Fibroblast of skin of abdomen (primary cell): ENCODE data around the gene RBFOX1.
"Not testable (repeated sequence)": the region's sequence is repeated elsewhere in the genome, so short reads cannot be mapped to it uniquely, and the experiment has no call there.

ENCODE experiments used
- DNase-seq: peaks from one replicate; pipeline ENCODE4 v3.0.0-alpha.2; 2013

The RBFOX1 gene

GRCh38 chr16:7482596-7483290 lies 150.1 kb downstream of the RBFOX1 start:
- no peak for DNase-seq

GRCh38 chr16:7487574-7488323 lies 155.1 kb downstream of the RBFOX1 start:
- DNase-seq: no peak

- DNase-seq: no peak
These were observed 159.5 kb downstream of the RBFOX1 start for GRCh38 chr16:7492122-7492521.

- no peak for DNase-seq
These were observed 160.5 kb downstream of the RBFOX1 start for GRCh38 chr16:7493133-7493532.

DNA sequence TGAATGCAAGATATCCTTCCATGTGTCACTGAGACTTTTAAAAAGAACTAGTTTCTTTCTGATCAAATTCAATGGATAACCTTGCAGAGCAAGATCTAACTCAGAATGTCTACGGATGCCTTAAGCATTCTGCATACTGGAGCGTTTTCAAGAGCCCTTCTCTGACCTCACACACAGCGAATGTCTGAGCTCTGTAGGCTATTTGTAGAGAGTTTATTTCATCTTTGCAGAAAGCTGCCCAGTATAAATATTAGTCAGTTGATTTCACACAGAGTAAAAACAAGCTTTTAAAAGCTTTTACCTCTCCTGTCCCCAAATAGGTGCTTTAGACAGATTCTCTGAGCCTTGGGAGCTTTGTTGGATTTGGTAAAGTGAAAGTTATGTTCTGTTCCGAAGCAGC lies 165.0 kb downstream of the RBFOX1 start:
- DNase-seq: no peak

DNA sequence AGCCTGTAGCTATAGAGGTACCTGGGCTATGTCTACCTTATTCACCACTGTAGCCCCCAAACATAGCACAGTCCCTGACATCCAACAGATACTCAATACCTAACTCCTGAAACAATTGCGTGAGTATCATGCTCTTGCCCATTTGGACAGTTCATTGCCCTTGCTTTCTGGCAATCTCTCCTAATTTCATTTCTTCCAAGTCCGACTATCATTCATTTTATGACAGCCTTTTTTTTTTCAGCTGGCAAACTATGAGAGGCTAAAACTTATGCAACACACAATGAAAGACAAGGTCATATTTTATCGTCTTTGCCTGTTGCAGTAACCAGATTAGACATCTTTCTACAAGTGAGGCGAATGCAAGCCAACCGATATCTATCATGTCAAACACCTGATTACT lies 169.2 kb downstream of the RBFOX1 start:
- no peak for DNase-seq

- not testable (repeated sequence) for DNase-seq
These were observed 170.0 kb downstream of the RBFOX1 start for GRCh38 chr16:7502591-7503157.

DNA sequence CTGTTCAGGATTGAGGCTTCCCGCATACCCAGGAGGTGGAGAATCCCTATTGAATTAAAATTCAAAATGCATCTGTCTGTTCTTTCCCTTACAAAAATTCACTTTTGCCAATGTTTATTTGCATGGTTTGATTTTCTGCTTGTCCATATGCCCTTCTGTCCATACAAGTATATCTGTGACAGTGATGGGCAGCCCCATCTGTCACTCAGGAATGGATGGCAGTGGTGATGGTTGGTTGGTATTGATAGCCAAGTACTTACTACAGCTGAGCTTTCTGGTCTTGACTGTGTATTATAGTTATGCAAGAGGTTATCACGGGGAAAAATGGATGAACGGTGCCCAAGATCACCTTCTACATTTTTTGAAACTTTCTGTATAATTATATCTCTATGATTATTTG lies 171.0 kb downstream of the RBFOX1 start:
- no peak for DNase-seq

- no peak for DNase-seq
These were observed 172.2 kb downstream of the RBFOX1 start for GRCh38 chr16:7504844-7505243.

GRCh38 chr16:7505495-7505894 lies 172.8 kb downstream of the RBFOX1 start:
- no peak for DNase-seq

DNA sequence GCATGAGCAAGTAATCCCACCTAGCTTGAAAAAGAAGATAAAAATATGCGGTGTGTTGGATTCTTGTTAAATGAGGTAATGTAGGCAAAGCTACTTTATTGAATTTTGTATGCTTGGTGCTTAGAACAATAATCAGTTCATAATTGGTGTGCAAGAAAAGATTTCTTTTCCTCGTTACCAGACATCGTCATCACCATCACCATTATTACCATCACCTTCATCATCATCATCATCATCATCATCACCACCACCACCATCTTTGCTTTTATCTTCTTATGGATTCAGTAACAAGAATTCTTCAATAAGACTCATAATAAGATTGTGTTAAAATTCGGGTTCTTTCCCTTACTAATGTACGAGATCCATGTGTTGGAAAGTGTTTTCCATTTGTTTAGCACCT lies 173.7 kb downstream of the RBFOX1 start:
- DNase-seq: no peak

DNA sequence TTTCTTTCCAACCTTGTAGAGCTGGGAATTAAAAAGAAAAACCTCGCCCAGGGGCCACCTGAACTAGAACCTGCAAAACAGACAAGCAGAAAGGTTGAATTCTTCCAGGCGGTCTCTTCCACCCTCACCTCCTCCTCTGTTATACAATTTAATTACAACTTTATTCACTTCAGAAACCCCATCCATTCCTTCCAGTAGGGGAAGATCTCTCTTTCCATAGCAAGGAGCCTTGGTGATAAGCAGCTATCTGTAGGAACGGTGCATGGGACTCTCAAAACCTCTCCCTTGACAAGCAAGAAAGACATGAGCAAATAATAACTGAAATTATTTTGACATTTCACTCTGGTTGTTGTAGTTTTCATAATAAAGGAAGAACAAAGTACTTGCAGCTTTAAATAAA lies 176.0 kb downstream of the RBFOX1 start:
- DNase-seq: no peak

DNA sequence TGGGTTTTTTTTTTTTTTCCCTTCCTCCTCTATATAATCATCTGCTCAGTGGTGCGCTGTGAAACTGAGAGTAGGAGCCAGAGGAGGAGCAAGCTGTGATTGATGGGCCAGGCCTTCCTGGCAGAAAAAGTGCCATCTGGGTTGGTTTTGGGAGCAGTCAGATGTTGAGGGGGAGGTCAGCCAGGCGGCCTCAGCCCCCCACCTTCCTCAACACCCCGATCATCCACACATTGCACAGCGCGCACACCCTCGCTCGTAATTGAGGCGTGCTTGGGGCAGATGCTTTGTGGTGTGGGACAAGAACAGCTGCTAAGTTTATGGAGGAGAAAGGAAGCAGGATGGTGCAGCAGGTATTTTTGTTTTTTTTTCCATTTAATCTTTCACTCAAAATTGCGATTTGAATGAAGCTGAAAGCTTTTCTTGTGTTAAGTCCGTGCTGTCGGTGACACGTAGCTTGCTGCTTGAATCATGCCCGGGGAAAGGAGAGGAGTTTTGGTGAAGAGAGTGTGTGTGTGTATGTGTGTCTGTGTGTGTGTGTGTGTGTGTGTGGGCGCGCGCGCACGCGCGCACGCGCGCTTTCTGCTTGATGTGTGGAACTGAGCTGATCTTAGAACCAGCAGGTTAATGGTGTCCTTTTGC lies 177.4 kb downstream of the RBFOX1 start:
- DNase-seq: no peak

DNA sequence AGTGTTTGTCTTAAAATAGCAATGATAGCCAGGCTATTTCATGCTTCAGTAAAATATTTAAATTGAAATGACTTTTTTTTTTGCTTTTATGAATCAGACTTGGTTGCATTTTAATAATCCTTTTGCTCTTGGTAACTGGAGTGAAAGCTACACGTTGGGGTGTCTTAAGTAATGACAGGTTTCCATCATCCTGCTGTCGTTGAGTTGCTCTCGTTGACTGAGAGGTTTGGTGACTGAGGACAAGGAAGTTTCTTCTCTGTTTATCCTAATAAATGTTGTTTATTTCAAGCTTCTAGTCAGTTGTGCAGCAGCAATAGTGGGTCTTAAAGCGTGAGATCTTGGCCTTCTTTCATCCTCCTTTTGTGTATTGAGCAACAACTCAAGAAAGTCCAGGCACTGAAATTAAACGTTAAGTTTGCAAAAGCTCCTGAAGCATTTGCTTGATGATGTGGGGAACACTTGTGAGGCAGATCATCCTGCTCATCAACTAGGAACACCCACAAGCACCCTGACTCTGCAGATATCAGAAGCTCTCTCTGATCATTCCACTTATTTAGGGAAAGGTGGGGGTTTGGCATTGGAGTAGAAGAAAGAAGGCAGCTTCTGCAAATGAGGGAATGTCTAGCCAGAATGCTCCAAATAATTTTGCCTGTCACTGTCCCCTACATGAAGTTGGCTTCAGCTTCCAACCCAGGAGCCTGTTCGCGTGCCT lies 179.1 kb downstream of the RBFOX1 start:
- no peak for DNase-seq

DNA sequence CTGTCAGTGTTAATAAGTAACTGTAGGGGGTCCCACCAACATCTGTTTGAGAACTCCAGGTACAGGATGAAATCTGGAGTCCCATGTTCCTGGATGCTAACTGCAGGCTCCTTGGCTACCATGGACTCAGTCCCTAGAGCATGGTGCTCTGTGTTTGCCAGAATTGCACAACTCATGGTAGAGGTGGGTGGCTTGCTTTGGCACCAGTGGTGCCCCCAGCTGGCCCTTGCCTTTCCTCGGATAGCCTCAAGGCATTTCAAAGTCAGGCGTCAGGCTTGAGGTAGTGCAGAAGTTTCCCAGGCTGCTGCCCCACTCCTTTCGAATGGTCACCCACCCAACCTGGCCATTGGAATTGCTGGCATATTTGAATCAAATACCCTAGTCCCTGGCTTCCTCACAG lies 179.9 kb downstream of the RBFOX1 start:
- no peak for DNase-seq

- DNase-seq: no peak
These were observed 180.8 kb downstream of the RBFOX1 start for GRCh38 chr16:7513429-7513828.

DNA sequence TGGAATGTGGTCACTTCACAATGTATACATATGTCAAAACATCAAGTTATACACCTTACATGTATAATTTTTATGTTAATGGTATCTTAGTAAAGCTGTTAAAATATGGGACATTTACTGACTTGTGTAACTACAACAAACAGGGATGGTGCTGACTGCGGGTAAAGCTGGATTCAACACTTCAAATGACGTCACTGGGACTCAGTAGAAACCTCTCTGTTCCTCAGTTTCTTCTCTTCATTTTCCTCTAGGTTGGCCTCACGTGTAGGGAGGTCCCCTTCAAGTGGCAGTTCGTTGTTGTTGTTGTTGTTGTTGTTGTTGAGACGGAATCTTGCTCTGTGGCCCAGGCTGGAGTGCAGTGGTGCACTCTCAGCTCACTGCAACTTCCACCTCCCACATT lies 182.9 kb downstream of the RBFOX1 start:
- no peak for DNase-seq

GRCh38 chr16:7517496-7517895 lies 184.9 kb downstream of the RBFOX1 start:
- no peak for DNase-seq

GRCh38 chr16:7518158-7518557 lies 185.5 kb downstream of the RBFOX1 start:
- DNase-seq: no peak

- no peak for DNase-seq
These were observed 189.2 kb downstream of the RBFOX1 start for GRCh38 chr16:7521834-7522233.

- DNase-seq: no peak
These were observed 191.8 kb downstream of the RBFOX1 start for GRCh38 chr16:7524419-7524818.

- DNase-seq: no peak
These were observed 194.1 kb downstream of the RBFOX1 start for GRCh38 chr16:7526736-7527135.

DNA sequence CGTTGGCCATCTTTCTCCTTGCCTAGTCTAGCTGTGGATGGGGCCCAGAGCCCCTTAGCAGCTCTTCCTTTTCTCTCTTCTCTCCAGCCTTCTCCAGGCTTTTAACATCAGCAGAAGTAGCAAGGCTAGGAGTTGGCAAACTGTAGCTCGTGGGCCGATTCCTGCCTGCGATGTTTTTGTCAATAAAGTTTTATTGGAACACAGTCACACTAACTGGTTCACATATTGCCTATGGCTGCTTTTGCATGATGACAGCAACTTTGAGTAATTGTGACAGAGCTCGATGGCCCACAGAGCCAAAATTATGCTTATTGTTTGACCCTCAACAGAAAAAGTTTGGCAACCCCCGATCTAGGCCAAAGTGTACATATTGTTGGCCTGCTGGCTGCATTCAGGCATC lies 199.9 kb downstream of the RBFOX1 start:
- DNase-seq: no peak
